WTC11 (cell line): Measurements from ENCODE around the gene TMTC1.

Experiments
- MYBL2 ChIP-seq: sonication (generic); formaldehyde crosslinking; IDR thresholded peaks from 2 replicates; pipeline ENCODE4 v1.8.1; 2023; ENCODE audit warnings: mild to moderate bottlenecking, moderate library complexity, missing genetic modification reagents
- NR2C2 ChIP-seq: sonication (generic); formaldehyde crosslinking; IDR thresholded peaks from 2 replicates; pipeline ENCODE4 v1.8.0; 2022; ENCODE audit warnings: mild to moderate bottlenecking, missing genetic modification reagents
- TF ChIP-seq, protein P1 (sequence below): fragments of 200-600 bp; IDR thresholded peaks from 2 replicates; pipeline ENCODE4 v1.8.0; 2022; ENCODE audit warnings: antibody characterized with exemption
- TF ChIP-seq, protein P2 (sequence below): sonication (generic); formaldehyde crosslinking; IDR thresholded peaks from 2 replicates; pipeline ENCODE4 v1.8.0; 2022; ENCODE audit warnings: mild to moderate bottlenecking, missing genetic modification reagents
- TF ChIP-seq, protein P3 (sequence below): sonication (generic); formaldehyde crosslinking; IDR thresholded peaks from 2 replicates; pipeline ENCODE4 v1.8.1; 2022; ENCODE audit warnings: low read depth, mild to moderate bottlenecking, moderate library complexity, missing genetic modification reagents, borderline replicate concordance
- TF ChIP-seq, protein P4 (sequence below): sonication (generic); formaldehyde crosslinking; IDR thresholded peaks from 2 replicates; pipeline ENCODE4 v1.8.0; 2022; ENCODE audit warnings: mild to moderate bottlenecking, missing genetic modification reagents

DNA sequence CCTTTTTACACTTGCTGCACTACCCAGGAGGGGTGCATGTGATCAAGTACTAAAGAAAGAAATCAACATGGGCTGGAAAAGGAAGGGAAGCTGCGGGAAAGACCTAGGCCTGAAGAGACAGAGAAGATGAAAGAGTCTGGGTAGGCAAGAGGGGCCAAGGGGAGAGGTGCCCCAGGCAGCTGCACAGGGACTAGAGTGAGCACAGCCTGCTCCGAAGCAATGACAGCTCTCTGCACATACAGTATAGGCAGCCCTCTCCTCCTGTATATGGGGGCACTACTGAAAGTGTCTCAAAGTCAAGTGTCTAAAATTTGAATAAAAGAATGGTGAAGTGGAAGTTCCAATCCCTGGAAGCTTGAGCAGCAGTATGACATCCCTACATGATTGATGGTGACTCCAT lies 112.0 kb downstream of the TMTC1 start:
- TF ChIP-seq MYBL2 (no peak), NR2C2 (CRISPR knock-in tag) (no peak)
- TF ChIP-seq, protein P1, sequence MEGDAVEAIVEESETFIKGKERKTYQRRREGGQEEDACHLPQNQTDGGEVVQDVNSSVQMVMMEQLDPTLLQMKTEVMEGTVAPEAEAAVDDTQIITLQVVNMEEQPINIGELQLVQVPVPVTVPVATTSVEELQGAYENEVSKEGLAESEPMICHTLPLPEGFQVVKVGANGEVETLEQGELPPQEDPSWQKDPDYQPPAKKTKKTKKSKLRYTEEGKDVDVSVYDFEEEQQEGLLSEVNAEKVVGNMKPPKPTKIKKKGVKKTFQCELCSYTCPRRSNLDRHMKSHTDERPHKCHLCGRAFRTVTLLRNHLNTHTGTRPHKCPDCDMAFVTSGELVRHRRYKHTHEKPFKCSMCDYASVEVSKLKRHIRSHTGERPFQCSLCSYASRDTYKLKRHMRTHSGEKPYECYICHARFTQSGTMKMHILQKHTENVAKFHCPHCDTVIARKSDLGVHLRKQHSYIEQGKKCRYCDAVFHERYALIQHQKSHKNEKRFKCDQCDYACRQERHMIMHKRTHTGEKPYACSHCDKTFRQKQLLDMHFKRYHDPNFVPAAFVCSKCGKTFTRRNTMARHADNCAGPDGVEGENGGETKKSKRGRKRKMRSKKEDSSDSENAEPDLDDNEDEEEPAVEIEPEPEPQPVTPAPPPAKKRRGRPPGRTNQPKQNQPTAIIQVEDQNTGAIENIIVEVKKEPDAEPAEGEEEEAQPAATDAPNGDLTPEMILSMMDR, result no peak
- TF ChIP-seq, protein P2, sequence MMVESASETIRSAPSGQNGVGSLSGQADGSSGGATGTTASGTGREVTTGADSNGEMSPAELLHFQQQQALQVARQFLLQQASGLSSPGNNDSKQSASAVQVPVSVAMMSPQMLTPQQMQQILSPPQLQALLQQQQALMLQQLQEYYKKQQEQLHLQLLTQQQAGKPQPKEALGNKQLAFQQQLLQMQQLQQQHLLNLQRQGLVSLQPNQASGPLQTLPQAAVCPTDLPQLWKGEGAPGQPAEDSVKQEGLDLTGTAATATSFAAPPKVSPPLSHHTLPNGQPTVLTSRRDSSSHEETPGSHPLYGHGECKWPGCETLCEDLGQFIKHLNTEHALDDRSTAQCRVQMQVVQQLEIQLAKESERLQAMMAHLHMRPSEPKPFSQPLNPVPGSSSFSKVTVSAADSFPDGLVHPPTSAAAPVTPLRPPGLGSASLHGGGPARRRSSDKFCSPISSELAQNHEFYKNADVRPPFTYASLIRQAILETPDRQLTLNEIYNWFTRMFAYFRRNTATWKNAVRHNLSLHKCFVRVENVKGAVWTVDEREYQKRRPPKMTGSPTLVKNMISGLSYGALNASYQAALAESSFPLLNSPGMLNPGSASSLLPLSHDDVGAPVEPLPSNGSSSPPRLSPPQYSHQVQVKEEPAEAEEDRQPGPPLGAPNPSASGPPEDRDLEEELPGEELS, result no peak
- TF ChIP-seq, protein P3, sequence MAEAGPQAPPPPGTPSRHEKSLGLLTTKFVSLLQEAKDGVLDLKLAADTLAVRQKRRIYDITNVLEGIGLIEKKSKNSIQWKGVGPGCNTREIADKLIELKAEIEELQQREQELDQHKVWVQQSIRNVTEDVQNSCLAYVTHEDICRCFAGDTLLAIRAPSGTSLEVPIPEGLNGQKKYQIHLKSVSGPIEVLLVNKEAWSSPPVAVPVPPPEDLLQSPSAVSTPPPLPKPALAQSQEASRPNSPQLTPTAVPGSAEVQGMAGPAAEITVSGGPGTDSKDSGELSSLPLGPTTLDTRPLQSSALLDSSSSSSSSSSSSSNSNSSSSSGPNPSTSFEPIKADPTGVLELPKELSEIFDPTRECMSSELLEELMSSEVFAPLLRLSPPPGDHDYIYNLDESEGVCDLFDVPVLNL, result no peak
- TF ChIP-seq, protein P4, sequence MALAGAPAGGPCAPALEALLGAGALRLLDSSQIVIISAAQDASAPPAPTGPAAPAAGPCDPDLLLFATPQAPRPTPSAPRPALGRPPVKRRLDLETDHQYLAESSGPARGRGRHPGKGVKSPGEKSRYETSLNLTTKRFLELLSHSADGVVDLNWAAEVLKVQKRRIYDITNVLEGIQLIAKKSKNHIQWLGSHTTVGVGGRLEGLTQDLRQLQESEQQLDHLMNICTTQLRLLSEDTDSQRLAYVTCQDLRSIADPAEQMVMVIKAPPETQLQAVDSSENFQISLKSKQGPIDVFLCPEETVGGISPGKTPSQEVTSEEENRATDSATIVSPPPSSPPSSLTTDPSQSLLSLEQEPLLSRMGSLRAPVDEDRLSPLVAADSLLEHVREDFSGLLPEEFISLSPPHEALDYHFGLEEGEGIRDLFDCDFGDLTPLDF (CRISPR knock-in tag), result no peak
